ENCODE measurements around the gene SLC38A9.
"Not testable (repeated sequence)": the region's sequence is repeated elsewhere in the genome, so short reads cannot be mapped to it uniquely, and the experiment has no call there.

Gene SLC38A9

GRCh38 chr5:55609413-55609812 lies 102.7 kb downstream of the SLC38A9 start:
- DNase-seq (ENCODE audit: low spot score), result no peak

GRCh38 chr5:55608595-55609349 lies 103.4 kb downstream of the SLC38A9 start:
- no peak for DNase-seq (ENCODE audit: low spot score)

- DNase-seq (ENCODE audit: low spot score), result not testable (repeated sequence)
Observed at GRCh38 chr5:55607309-55607708, 104.8 kb downstream of the SLC38A9 start.

- no peak for DNase-seq (ENCODE audit: low spot score)
Observed at GRCh38 chr5:55604611-55605067, 107.5 kb downstream of the SLC38A9 start.

GRCh38 chr5:55603922-55604321 lies 108.2 kb downstream of the SLC38A9 start:
- no peak for DNase-seq (ENCODE audit: low spot score)

GRCh38 chr5:55601628-55602027 lies 110.5 kb downstream of the SLC38A9 start:
- DNase-seq (ENCODE audit: low spot score), result no peak

- DNase-seq (ENCODE audit: low spot score), result no peak
Observed at GRCh38 chr5:55601204-55601618, 110.9 kb downstream of the SLC38A9 start.

GRCh38 chr5:55600497-55601203 lies 111.5 kb downstream of the SLC38A9 start:
- peak; percentile 2 for DNase-seq (ENCODE audit: low spot score)

- no peak for DNase-seq (ENCODE audit: low spot score)
Observed at GRCh38 chr5:55600086-55600485, 112.0 kb downstream of the SLC38A9 start.

GRCh38 chr5:55599148-55600050 lies 112.7 kb downstream of the SLC38A9 start:
- DNase-seq (ENCODE audit: low spot score), result no peak

- DNase-seq (ENCODE audit: low spot score), result no peak
Observed at GRCh38 chr5:55597014-55597981, 114.8 kb downstream of the SLC38A9 start.

GRCh38 chr5:55594671-55595070 lies 117.5 kb downstream of the SLC38A9 start:
- DNase-seq (ENCODE audit: low spot score), result no peak

GRCh38 chr5:55593115-55593472 lies 119.0 kb downstream of the SLC38A9 start:
- DNase-seq (ENCODE audit: low spot score), result no peak

- no peak for DNase-seq (ENCODE audit: low spot score)
Observed at GRCh38 chr5:55592388-55593114, 119.6 kb downstream of the SLC38A9 start.

GRCh38 chr5:55591686-55592085 lies 120.4 kb downstream of the SLC38A9 start:
- no peak for DNase-seq (ENCODE audit: low spot score)

GRCh38 chr5:55585206-55585610 lies 126.9 kb downstream of the SLC38A9 start:
- DNase-seq (ENCODE audit: low spot score), result no peak

GRCh38 chr5:55584398-55585205 lies 127.5 kb downstream of the SLC38A9 start:
- DNase-seq (ENCODE audit: low spot score), result no peak

GRCh38 chr5:55583578-55583977 lies 128.5 kb downstream of the SLC38A9 start:
- DNase-seq (ENCODE audit: low spot score), result no peak

GRCh38 chr5:55582256-55582655 lies 129.9 kb downstream of the SLC38A9 start:
- DNase-seq (ENCODE audit: low spot score), result no peak

GRCh38 chr5:55580042-55580441 lies 132.1 kb downstream of the SLC38A9 start:
- DNase-seq (ENCODE audit: low spot score), result no peak
